Measurements from ENCODE around the gene ZNF414. TPM values are rescaled to one million over a fixed set of nuclear protein-coding genes. Genes with fewer than 3 reads are reported as not detected.

The ZNF414 gene
- total and polyA plus RNA-seq, 2 donors (not counting 1 experiment from before 2014, with no cell fraction given): 43.8 to 52.0 TPM

DNA sequence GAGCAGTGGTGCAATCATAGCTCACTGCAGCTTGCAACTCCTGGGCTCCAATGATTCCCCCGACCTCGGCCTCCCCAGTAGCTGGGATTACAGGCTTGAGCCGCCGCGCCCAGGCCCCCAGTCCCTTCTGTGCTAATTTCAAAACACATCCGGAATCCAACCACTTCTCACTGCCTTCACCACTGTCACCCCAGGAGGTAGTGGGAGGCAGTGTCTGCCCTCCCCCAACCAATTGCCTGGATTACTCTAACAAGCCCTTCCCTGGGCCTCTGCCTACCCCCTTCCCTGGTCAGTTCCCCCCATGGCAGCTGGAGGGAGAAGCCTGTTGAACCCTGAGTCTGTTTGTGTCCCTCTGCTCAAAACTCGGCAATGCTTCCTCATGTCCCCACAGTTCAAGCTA is 13.8 kb downstream of the ZNF414 start:
- peaks cover 0 to 10% (median 2%) of the 10 kb centered on the region in 4 experiments for H3K27me3 ChIP-seq (replicated peaks in 1 of 4; ENCODE audit: control extremely low read depth in 1 of 4, control insufficient read depth in 3 of 4, insufficient read depth in 4 of 4, low read length in 3 of 4)
- H3K9ac ChIP-seq (ENCODE audit: low read length): no peak overlapping the region
- TF ChIP-seq EZH2 (IDR thresholded peaks at IDR 0.05; ENCODE audit: borderline replicate concordance, insufficient read depth, low read depth, low read length, poor library complexity, severe bottlenecking): no peak
- TF ChIP-seq, protein P1, sequence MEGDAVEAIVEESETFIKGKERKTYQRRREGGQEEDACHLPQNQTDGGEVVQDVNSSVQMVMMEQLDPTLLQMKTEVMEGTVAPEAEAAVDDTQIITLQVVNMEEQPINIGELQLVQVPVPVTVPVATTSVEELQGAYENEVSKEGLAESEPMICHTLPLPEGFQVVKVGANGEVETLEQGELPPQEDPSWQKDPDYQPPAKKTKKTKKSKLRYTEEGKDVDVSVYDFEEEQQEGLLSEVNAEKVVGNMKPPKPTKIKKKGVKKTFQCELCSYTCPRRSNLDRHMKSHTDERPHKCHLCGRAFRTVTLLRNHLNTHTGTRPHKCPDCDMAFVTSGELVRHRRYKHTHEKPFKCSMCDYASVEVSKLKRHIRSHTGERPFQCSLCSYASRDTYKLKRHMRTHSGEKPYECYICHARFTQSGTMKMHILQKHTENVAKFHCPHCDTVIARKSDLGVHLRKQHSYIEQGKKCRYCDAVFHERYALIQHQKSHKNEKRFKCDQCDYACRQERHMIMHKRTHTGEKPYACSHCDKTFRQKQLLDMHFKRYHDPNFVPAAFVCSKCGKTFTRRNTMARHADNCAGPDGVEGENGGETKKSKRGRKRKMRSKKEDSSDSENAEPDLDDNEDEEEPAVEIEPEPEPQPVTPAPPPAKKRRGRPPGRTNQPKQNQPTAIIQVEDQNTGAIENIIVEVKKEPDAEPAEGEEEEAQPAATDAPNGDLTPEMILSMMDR (IDR thresholded peaks at IDR 0.05): no peak
- H3K27ac ChIP-seq (ENCODE audit: low read length in 2 of 2): no peak overlapping the region
- H3K36me3 ChIP-seq (replicated peaks in 1 of 2; ENCODE audit: control extremely low read depth in 1 of 2, control insufficient read depth in 1 of 2, extremely low read depth in 1 of 2, insufficient read depth in 2 of 2, low read length in 1 of 2): no peaks in the 10 kb centered on the region
- no peaks in the 10 kb centered on the region for H3K79me2 ChIP-seq (ENCODE audit: control insufficient read depth, insufficient read depth, low read length)
- DNase-seq (no peak), ATAC-seq (ENCODE audit: low read depth) (no peak)
- Mint-ChIP-seq H3K9me3 (ENCODE audit: insufficient read depth) (no peaks in the 10 kb centered on the region), H3K27ac (no peak overlapping the region), H3K4me3 (no peak overlapping the region), H3K27me3 (no peaks in the 10 kb centered on the region), H3K4me1 (peaks cover 3% of the 10 kb centered on the region)
- H4K20me1 ChIP-seq (ENCODE audit: control insufficient read depth, insufficient read depth, low read length, poor library complexity, severe bottlenecking): no peaks in the 10 kb centered on the region
- POLR2A ChIA-PET: no interaction called here
- H2AFZ ChIP-seq (ENCODE audit: insufficient read depth, low read depth, low read length, poor library complexity, severe bottlenecking): no peak overlapping the region
- WGBS (ENCODE audit: insufficient coverage): 0% methylated on average over 3 of the region's 7 CpGs
- CTCF ChIA-PET: no interaction called here
- H3K4me1 ChIP-seq (ENCODE audit: control insufficient read depth in 2 of 2, insufficient read depth in 2 of 2, low read length in 2 of 2): peaks cover 0 to 9% of the 10 kb centered on the region in 2 donors
- no peaks in the 10 kb centered on the region for H3K9me3 ChIP-seq (ENCODE audit: control extremely low read depth in 1 of 3, control insufficient read depth in 2 of 3, insufficient read depth in 1 of 3, low read length in 2 of 3)
- H3K4me3 ChIP-seq (ENCODE audit: control extremely low read depth in 1 of 5, extremely low read depth in 1 of 5, insufficient read depth in 1 of 5, low read depth in 2 of 5, low read length in 4 of 5): no peak overlapping the region
- no peak overlapping the region for H3K4me2 ChIP-seq (replicated peaks; ENCODE audit: low read depth, low read length, poor library complexity, severe bottlenecking)
- intact Hi-C loops (cut with micrococcal nuclease): no loop called here

DNA sequence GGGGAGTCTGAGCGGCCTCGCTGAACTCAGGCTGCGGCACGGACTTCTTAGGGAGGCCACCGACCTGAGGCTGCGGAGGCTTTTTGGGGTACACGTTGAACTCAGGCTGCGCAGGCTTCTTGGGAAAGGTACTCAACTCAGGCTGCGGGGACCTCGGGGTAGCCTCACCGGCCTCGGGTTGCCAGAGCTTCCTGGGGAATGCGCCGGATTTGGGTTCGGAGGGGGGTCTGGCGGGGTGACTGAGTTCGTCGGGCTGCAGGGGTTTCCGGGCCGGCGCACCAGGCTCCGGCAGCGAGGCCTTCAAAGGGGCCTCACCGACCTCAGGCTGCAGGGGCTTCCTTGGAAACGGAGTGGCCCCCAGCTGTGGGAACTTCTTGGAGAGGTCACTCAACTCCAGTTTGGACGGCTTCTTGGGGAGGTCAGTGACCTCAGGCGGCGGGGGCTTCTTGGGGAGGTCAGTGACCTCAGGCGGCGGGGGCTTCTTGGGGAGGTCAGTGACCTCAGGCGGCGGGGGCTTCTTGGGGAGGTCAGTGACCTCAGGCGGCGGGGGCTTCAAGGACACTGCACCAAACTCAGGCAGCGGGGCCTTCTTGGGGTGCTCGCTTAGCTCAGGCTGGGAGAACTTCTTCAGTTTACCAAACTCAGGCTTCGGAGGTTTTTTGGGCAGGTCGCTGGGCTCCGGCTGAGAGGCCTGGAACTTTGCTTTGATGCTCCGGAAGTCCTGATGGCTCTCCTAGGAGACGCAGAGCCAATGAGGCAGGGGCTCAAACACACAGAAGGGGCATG is 14.7 kb downstream of the ZNF414 start:
- intact Hi-C loops (cut with micrococcal nuclease): no loop called here
- Histone ChIP-seq H3K36me3 (replicated peaks in 1 of 2; ENCODE audit: control extremely low read depth in 1 of 2, control insufficient read depth in 1 of 2, extremely low read depth in 1 of 2, insufficient read depth in 2 of 2, low read length in 1 of 2) (no peaks in the 10 kb centered on the region), H3K27me3 (replicated peaks in 1 of 4; ENCODE audit: control extremely low read depth in 1 of 4, control insufficient read depth in 3 of 4, insufficient read depth in 4 of 4, low read length in 3 of 4) (peaks cover 0 to 10% (median 2%) of the 10 kb centered on the region in 4 experiments), H3K9ac (ENCODE audit: low read length) (no peak overlapping the region), H3K4me3 (ENCODE audit: control extremely low read depth in 1 of 5, extremely low read depth in 1 of 5, insufficient read depth in 1 of 5, low read depth in 2 of 5, low read length in 4 of 5) (no peak overlapping the region), H2AFZ (ENCODE audit: insufficient read depth, low read depth, low read length, poor library complexity, severe bottlenecking) (no peak overlapping the region), H3K27ac (ENCODE audit: low read length in 2 of 2) (no peak overlapping the region), H3K9me3 (ENCODE audit: control extremely low read depth in 1 of 3, control insufficient read depth in 2 of 3, insufficient read depth in 1 of 3, low read length in 2 of 3) (no peaks in the 10 kb centered on the region), H3K79me2 (ENCODE audit: control insufficient read depth, insufficient read depth, low read length) (no peaks in the 10 kb centered on the region), H4K20me1 (ENCODE audit: control insufficient read depth, insufficient read depth, low read length, poor library complexity, severe bottlenecking) (no peaks in the 10 kb centered on the region), H3K4me2 (replicated peaks; ENCODE audit: low read depth, low read length, poor library complexity, severe bottlenecking) (no peak overlapping the region), H3K4me1 (ENCODE audit: control insufficient read depth in 2 of 2, insufficient read depth in 2 of 2, low read length in 2 of 2) (peaks cover 2 to 10% of the 10 kb centered on the region in 2 donors)
- Mint-ChIP-seq H3K27me3 (no peaks in the 10 kb centered on the region), H3K4me3 (no peak overlapping the region), H3K27ac (no peak overlapping the region), H3K9me3 (ENCODE audit: insufficient read depth) (no peaks in the 10 kb centered on the region), H3K4me1 (peaks cover 4% of the 10 kb centered on the region)
- POLR2A ChIA-PET: no interaction called here
- ATAC-seq (ENCODE audit: low read depth): no peak
- WGBS (ENCODE audit: insufficient coverage): 93% methylated on average over 41 of the region's 41 CpGs
- CTCF ChIA-PET: no interaction called here
- TF ChIP-seq, protein P1 (IDR thresholded peaks at IDR 0.05): no peak
- no peak for TF ChIP-seq EZH2 (IDR thresholded peaks at IDR 0.05; ENCODE audit: borderline replicate concordance, insufficient read depth, low read depth, low read length, poor library complexity, severe bottlenecking)
- DNase-seq: no peak

Data from B cell (primary cell).